Fibroblast of peridontal ligament (primary cell): ENCODE results near the gene MEGF10.

Experiments used
- DNase-seq: peaks from one replicate; pipeline ENCODE4 v3.0.0-alpha.2; 2010; ENCODE audit errors: extremely low read depth

The MEGF10 gene

GRCh38 chr5:127411381-127411780, 120.8 kb downstream of the MEGF10 start:
- no peak for DNase-seq

GRCh38 chr5:127412698-127413097, 122.1 kb downstream of the MEGF10 start:
- no peak for DNase-seq

GRCh38 chr5:127415034-127415433, 124.4 kb downstream of the MEGF10 start:
- no peak for DNase-seq

GRCh38 chr5:127416906-127417305, 126.3 kb downstream of the MEGF10 start:
- DNase-seq, result no peak

- no peak for DNase-seq
Measured at GRCh38 chr5:127417528-127417927, 126.9 kb downstream of the MEGF10 start.

GRCh38 chr5:127418367-127418766, 127.8 kb downstream of the MEGF10 start:
- DNase-seq, result no peak

- no peak for DNase-seq
Measured at GRCh38 chr5:127418974-127419682, 128.5 kb downstream of the MEGF10 start.

- DNase-seq, result no peak
Measured at GRCh38 chr5:127419683-127420257, 129.2 kb downstream of the MEGF10 start.

- DNase-seq, result no peak
Measured at GRCh38 chr5:127420758-127421157, 130.2 kb downstream of the MEGF10 start.

GRCh38 chr5:127421471-127421870, 130.9 kb downstream of the MEGF10 start:
- no peak for DNase-seq

GRCh38 chr5:127423173-127423798, 132.7 kb downstream of the MEGF10 start:
- DNase-seq, result no peak

- no peak for DNase-seq
Measured at GRCh38 chr5:127425037-127425436, 134.4 kb downstream of the MEGF10 start.

GRCh38 chr5:127425868-127426267, 135.3 kb downstream of the MEGF10 start:
- DNase-seq, result no peak

GRCh38 chr5:127426661-127427060, 136.1 kb downstream of the MEGF10 start:
- no peak for DNase-seq

- DNase-seq, result no peak
Measured at GRCh38 chr5:127428276-127428675, 137.7 kb downstream of the MEGF10 start.

- DNase-seq, result no peak
Measured at GRCh38 chr5:127428748-127429147, 138.2 kb downstream of the MEGF10 start.

- DNase-seq, result no peak
Measured at GRCh38 chr5:127429928-127430327, 139.3 kb downstream of the MEGF10 start.

- no peak for DNase-seq
Measured at GRCh38 chr5:127430627-127431026, 140.0 kb downstream of the MEGF10 start.

- DNase-seq, result no peak
Measured at GRCh38 chr5:127431977-127432585, 141.5 kb downstream of the MEGF10 start.

- DNase-seq, result no peak
Measured at GRCh38 chr5:127433526-127433925, 142.9 kb downstream of the MEGF10 start.

GRCh38 chr5:127434588-127434987, 144.0 kb downstream of the MEGF10 start:
- no peak for DNase-seq

GRCh38 chr5:127435821-127436220, 145.2 kb downstream of the MEGF10 start:
- no peak for DNase-seq

GRCh38 chr5:127439644-127440043, 149.0 kb downstream of the MEGF10 start:
- no peak for DNase-seq
